ENCODE measurements around the gene USP2.
A peak's percentile ranks its signal among the peaks of the same experiment; 100 is the strongest.

The USP2 gene

DNA sequence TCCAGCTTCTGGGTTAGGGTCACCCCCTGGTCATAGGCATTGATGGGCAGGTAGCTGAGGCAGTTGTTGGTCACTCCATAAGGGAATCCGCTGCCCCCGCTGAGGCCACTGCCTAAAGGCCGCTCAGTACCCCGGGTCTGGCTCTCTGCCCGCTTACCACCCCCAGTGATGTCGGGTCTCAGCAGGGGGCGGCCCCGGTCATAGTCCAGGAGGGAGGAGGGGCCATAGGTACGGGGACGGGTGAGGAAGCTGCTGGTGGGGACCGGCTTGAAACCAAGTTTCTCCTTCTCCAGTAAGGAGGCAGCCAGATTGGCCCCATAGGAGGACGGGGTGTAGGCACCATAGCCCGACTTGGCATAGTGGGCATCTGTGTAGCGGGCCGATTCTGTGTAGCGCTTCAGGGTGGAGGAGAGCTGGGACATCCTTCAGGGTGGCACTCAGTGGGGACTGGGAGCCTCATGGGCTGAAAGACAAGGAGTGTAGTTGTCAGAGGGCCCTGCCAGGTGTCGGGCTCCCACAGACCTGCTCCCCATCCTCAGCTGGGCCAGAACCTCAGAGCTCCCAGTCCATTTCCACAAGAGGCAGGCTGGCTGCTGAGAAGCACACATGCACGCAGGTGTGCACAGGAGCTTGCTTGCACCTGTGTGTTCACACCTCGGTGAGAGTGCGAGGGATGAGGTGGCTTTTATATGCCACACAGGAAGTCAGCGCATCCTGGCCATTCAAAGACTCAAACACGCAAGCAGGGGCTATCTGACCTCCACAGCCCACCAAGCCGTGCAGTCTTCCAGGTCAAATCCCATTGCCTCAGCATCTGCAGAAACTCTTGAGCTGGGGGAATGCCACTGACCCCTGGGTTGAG lies 8.2 kb downstream of the USP2 start:
- H3K9me3 ChIP-seq (ENCODE audit: insufficient read depth, low read length) = no peaks in the 10 kb centered on the region
- no peaks in the 10 kb centered on the region for H3K9me2 ChIP-seq (replicated peaks; ENCODE audit: insufficient read depth, low read length)
- H3K4me2 ChIP-seq (ENCODE audit: low read depth, low read length, poor library complexity, severe bottlenecking) = no peak overlapping the region
- H3K4me3 ChIP-seq (ENCODE audit: insufficient read depth, low read length, poor library complexity, severe bottlenecking) = no peak overlapping the region
- H2AFZ ChIP-seq (ENCODE audit: low read depth, low read length, severe bottlenecking) = no peak overlapping the region
- H3K9ac ChIP-seq (ENCODE audit: low read length) = no peak overlapping the region
- no peak overlapping the region for H3K27ac ChIP-seq (ENCODE audit: low read depth, low read length)
- H3K79me2 ChIP-seq (ENCODE audit: insufficient read depth, low read length) = no peaks in the 10 kb centered on the region
- H3K36me3 ChIP-seq (ENCODE audit: low read length) = no peaks in the 10 kb centered on the region
- no peaks in the 10 kb centered on the region for H3F3A ChIP-seq (ENCODE audit: insufficient read depth)
- TF ChIP-seq CTCF (IDR thresholded peaks at IDR 0.05; ENCODE audit: insufficient read depth, low read length, poor library complexity, severe bottlenecking) = no peak
- no peak for TF ChIP-seq EZH2phosphoT487 (conservative IDR thresholded peaks at IDR 0.05; ENCODE audit: low read length)
- H4K20me1 ChIP-seq (ENCODE audit: low read depth, low read length) = no peaks in the 10 kb centered on the region
- no peaks in the 10 kb centered on the region for H3K27me3 ChIP-seq (ENCODE audit: low read length)

- H3K27ac ChIP-seq (ENCODE audit: low read depth, low read length) = no peak overlapping the region
- H3K79me2 ChIP-seq (ENCODE audit: insufficient read depth, low read length) = no peaks in the 10 kb centered on the region
- no peaks in the 10 kb centered on the region for H3K27me3 ChIP-seq (ENCODE audit: low read length)
- no peak overlapping the region for H3K9ac ChIP-seq (ENCODE audit: low read length)
- no peaks in the 10 kb centered on the region for H3K36me3 ChIP-seq (ENCODE audit: low read length)
- H3K9me3 ChIP-seq (ENCODE audit: insufficient read depth, low read length) = no peaks in the 10 kb centered on the region
- TF ChIP-seq CTCF (IDR thresholded peaks at IDR 0.05; ENCODE audit: insufficient read depth, low read length, poor library complexity, severe bottlenecking) = no peak
- no peak for TF ChIP-seq EZH2phosphoT487 (conservative IDR thresholded peaks at IDR 0.05; ENCODE audit: low read length)
- H3F3A ChIP-seq (ENCODE audit: insufficient read depth) = no peaks in the 10 kb centered on the region
- no peak overlapping the region for H3K4me2 ChIP-seq (ENCODE audit: low read depth, low read length, poor library complexity, severe bottlenecking)
- no peak overlapping the region for H2AFZ ChIP-seq (ENCODE audit: low read depth, low read length, severe bottlenecking)
- H3K4me3 ChIP-seq (ENCODE audit: insufficient read depth, low read length, poor library complexity, severe bottlenecking) = no peak overlapping the region
- H3K9me2 ChIP-seq (replicated peaks; ENCODE audit: insufficient read depth, low read length) = no peaks in the 10 kb centered on the region
- no peaks in the 10 kb centered on the region for H4K20me1 ChIP-seq (ENCODE audit: low read depth, low read length)
Measured at GRCh38 chr11:119372260-119373058, 9.0 kb downstream of the USP2 start.

DNA sequence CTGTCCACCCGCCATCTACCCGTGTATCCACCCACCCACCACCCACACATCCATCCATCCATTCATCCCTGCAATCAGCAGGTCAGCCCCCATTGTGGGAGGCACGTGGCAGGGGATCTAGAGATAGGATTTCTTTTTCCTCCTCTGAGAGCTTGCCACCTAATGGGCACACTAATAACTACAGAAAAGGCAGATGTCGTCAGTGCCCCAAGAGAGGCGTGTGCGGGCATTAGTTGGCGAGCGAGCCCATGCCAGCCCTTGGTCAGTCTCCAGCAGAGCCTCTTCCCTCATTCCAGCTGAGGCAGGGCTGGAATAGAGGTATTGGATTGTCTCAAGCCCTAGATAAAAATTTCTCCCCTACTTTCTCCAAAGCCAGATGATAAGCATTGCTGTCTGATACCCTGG lies 9.7 kb downstream of the USP2 start:
- TF ChIP-seq CTCF (IDR thresholded peaks at IDR 0.05; ENCODE audit: insufficient read depth, low read length, poor library complexity, severe bottlenecking) (peak; percentile 25), EZH2phosphoT487 (conservative IDR thresholded peaks at IDR 0.05; ENCODE audit: low read length) (no peak)

More for the DNA sequence above, 9.7 kb downstream of the USP2 start:
- Histone ChIP-seq H3F3A (ENCODE audit: insufficient read depth) (no peaks in the 10 kb centered on the region), H3K9ac (ENCODE audit: low read length) (no peak overlapping the region), H3K36me3 (ENCODE audit: low read length) (no peaks in the 10 kb centered on the region), H2AFZ (ENCODE audit: low read depth, low read length, severe bottlenecking) (no peak overlapping the region), H3K79me2 (ENCODE audit: insufficient read depth, low read length) (no peaks in the 10 kb centered on the region), H3K9me2 (replicated peaks; ENCODE audit: insufficient read depth, low read length) (no peaks in the 10 kb centered on the region), H3K4me3 (ENCODE audit: insufficient read depth, low read length, poor library complexity, severe bottlenecking) (no peak overlapping the region), H3K27me3 (ENCODE audit: low read length) (no peaks in the 10 kb centered on the region), H4K20me1 (ENCODE audit: low read depth, low read length) (no peaks in the 10 kb centered on the region), H3K27ac (ENCODE audit: low read depth, low read length) (no peak overlapping the region), H3K9me3 (ENCODE audit: insufficient read depth, low read length) (no peaks in the 10 kb centered on the region), H3K4me2 (ENCODE audit: low read depth, low read length, poor library complexity, severe bottlenecking) (no peak overlapping the region)
